Fibroblast of skin of right quadriceps (primary cell): ENCODE data around the gene CCNYL1.

ENCODE experiments used
- DNase-seq: peaks from one replicate; pipeline ENCODE4 v3.0.0-alpha.2; 2013

CCNYL1 gene

DNA sequence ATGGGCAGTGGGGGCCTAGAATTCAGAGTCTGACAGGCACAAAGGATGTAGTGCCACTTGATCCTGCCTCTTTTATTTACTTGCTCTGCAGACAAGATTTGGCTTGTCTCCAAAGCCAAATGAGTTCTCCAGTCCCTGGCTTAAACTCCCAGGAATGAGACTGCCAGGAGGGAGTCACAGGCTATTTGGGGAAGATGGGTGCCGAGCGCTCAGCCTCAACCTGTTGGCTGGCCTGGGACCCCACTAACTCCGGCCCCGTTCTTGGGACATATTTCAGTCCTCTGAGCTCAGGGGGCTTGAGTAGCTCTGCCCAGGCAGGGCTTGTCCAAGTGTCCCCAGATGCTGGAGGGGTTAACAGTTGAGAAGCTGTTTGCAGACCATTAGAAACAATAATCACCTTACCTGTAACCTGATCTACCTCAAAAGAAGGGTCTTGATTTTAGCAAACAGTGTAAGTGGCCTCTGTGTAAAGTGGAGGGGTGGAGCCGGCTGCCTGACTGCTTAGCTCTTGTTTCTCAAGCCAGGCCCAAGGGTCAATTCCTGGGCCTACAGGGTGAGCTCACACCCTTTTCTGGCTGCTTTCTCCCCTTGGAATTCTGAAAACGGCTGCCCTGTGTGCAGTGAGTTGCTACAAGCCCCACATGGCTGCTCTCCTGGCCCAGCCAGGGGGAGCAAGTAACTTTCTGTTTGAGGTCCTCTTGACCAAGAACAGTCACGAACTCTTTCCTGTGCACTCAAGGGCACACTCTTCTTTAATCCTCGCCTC lies 85.3 kb downstream of the CCNYL1 start:
- no peak for DNase-seq

DNA sequence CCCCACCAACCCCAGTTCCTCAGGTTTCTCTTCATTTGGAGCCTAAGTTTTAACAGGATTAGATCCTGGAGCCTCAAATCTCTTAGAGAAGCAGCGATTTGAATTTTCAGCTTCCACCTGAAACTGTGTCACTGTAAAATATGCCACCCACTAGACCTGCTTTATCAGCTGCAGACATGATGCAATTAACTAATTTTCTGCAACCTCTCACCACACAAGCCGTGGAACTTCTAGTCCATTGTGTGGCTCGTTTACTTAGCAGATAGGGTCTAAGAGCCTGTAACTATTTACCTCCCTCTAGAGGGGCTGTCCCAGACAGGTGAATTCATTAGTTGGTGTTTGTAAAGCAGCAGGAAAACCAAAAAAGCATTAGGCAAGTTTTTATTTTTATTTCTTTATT lies 89.8 kb downstream of the CCNYL1 start:
- DNase-seq: no peak

DNA sequence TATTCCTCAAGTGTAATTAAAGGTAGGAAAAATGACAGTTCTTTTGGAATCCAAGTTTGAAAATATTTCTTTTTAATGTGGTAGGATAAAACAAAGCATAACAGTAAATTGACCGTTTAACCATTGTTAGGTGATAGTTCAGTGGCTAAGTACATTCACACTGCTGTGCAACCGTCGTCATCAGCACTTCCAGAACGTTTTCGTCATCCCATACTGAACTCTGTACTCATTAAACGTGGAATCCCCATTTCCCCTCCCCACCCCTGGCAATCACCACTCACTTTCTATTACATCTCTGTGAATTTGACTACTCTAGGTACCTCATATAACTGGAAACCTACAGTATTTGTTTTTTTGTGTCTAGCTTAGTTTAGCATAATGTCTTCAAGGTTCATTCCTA lies 91.2 kb downstream of the CCNYL1 start:
- no peak for DNase-seq
